Esophagus squamous epithelium (tissue), 4 donors: Measurements from ENCODE around the gene CNKSR3.

ENCODE experiments used
- POLR2A ChIP-seq, 4 donors: fragments of 450-650 bp; IDR thresholded peaks; one replicate each; pipeline ENCODE4 v1.6.1; 2017; ENCODE audit warnings: antibody characterized with exemption in 4 of 4, mild to moderate bottlenecking in 4 of 4, moderate library complexity in 3 of 4
- TF ChIP-seq, protein P1 (sequence below), 6 experiments: fragments of 450-650 bp in 4 of 6; fragments of 200-600 bp in 2 of 6; sonication (generic) in 2 of 6; IDR thresholded peaks; one replicate each; pipeline ENCODE4 v1.5.1; 2016 to 2019; ENCODE audit warnings: antibody characterized with exemption in 6 of 6, mild to moderate bottlenecking in 4 of 6, moderate library complexity in 4 of 6

DNA sequence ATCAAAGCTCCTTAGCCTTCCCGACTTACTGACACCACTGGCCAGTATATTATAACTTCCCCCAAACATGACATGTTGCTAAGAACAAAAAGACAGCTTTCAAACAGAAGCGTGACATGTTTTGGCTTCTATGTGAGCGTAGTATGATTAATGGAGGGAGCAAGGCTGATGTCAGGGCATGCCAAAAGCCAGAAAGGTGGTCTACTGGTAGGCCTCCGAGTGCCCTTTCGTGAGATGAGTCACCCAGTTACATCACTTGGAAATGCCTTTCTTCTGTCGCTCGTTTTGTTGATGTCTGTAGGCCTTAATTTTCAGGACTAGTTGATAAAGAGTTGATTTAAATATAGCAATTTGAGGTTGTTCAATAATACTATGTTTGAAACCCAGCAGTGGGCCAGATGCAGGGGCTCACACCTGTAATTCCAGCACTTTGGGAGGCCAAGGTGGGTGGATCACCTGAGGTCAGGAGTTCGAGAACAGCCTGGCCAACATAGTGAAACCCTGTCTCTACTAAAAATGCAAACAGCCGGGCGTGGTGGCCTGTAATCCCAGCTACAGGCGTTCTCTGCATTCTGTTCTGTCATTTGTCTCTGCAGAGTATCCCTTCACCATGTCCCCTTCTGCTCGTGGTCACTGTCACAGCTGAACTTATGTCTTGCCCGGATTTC lies 53.3 kb downstream of the CNKSR3 start:
- no peak for TF ChIP-seq POLR2A (IDR thresholded peaks at IDR 0.05)
- TF ChIP-seq, protein P1, sequence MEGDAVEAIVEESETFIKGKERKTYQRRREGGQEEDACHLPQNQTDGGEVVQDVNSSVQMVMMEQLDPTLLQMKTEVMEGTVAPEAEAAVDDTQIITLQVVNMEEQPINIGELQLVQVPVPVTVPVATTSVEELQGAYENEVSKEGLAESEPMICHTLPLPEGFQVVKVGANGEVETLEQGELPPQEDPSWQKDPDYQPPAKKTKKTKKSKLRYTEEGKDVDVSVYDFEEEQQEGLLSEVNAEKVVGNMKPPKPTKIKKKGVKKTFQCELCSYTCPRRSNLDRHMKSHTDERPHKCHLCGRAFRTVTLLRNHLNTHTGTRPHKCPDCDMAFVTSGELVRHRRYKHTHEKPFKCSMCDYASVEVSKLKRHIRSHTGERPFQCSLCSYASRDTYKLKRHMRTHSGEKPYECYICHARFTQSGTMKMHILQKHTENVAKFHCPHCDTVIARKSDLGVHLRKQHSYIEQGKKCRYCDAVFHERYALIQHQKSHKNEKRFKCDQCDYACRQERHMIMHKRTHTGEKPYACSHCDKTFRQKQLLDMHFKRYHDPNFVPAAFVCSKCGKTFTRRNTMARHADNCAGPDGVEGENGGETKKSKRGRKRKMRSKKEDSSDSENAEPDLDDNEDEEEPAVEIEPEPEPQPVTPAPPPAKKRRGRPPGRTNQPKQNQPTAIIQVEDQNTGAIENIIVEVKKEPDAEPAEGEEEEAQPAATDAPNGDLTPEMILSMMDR (IDR thresholded peaks at IDR 0.05), result no peak
